GM13977 (cell line): ENCODE data around the gene DNAH17.

Source experiments
- DNase-seq: peaks from one replicate; pipeline ENCODE4 v3.0.0; 2012; ENCODE audit warnings: low spot score
- CTCF ChIP-seq: IDR thresholded peaks from 2 replicates; pipeline ENCODE4 v1.5.1; 2012; ENCODE audit warnings: mild to moderate bottlenecking, control low read depth; ENCODE audit not compliant: insufficient read depth; ENCODE audit errors: extremely low read depth, missing control alignments
- in situ Hi-C: fragments of 300-500 bp; cut with MboI; formaldehyde crosslinking; loops from one replicate; pipeline ENCODE4 v1.12.0; 2022; ENCODE audit warnings: low sequenced_read_pairs, low pct_unique_long_range_greater_than_20kb, mixed read lengths, inconsistent platforms; ENCODE audit not compliant: unreplicated experiment

DNAH17 gene

GRCh38 chr17:78425429-78425828 is 151.8 kb downstream of the DNAH17 start:
- no peak for TF ChIP-seq CTCF
- in situ Hi-C loops, result no loop called here
- DNase-seq, result no peak

GRCh38 chr17:78423961-78424675 is 153.1 kb downstream of the DNAH17 start:
- TF ChIP-seq CTCF, result no peak
- no peak for DNase-seq
- in situ Hi-C loops, result loop anchor here (5.0 kb wide), 1 partner anchor 137 kb away; no protein-coding TSS in a partner anchor

GRCh38 chr17:78422872-78423588 is 154.2 kb downstream of the DNAH17 start:
- no peak for DNase-seq
- no peak for TF ChIP-seq CTCF
- in situ Hi-C loops, result loop anchor here (5.0 kb wide), 1 partner anchor 136 kb away; no protein-coding TSS in a partner anchor

- no peak for DNase-seq
- no peak for TF ChIP-seq CTCF
- in situ Hi-C loops, result loop anchor here (5.0 kb wide), 1 partner anchor 135 kb away; no protein-coding TSS in a partner anchor
Observed at GRCh38 chr17:78422267-78422605, 155.0 kb downstream of the DNAH17 start.

- peak; percentile 92 for DNase-seq
- peak; percentile 98 for TF ChIP-seq CTCF
- in situ Hi-C loops, result loop anchor here (5.0 kb wide), 1 partner anchor 134 kb away; no protein-coding TSS in a partner anchor
Observed at GRCh38 chr17:78421534-78422266, 155.5 kb downstream of the DNAH17 start.

GRCh38 chr17:78421084-78421533 is 156.1 kb downstream of the DNAH17 start:
- in situ Hi-C loops, result loop anchor here (5.0 kb wide), 1 partner anchor 134 kb away; no protein-coding TSS in a partner anchor
- TF ChIP-seq CTCF, result no peak
- DNase-seq, result no peak
